Naive B cell (primary cell): Measurements from ENCODE around the gene NUP107. TPM values are rescaled to one million over a fixed set of nuclear protein-coding genes. Genes with fewer than 3 reads are reported as not detected.

Experiments used
- ATAC-seq, 2 donors: fragments of 150-1000 bp; cut with Tn5 transposase; 2 replicates each; pipeline ENCODE4 v1.10.0; 2021; ENCODE audit warnings: low read depth in 2 of 2, mild to moderate bottlenecking in 2 of 2, moderate library complexity in 2 of 2
- DNase-seq: peaks from one replicate; pipeline ENCODE4 v3.0.0; 2022
- H3K27ac Mint-ChIP-seq, 6 donors: one replicate each; pipeline ENCODE4 v1.8.0; 2020 to 2022; ENCODE audit warnings: mild to moderate bottlenecking in 6 of 6, mixed read lengths in 6 of 6, moderate library complexity in 5 of 6, inconsistent platforms in 2 of 6
- H3K27me3 Mint-ChIP-seq, 3 donors: one replicate each; pipeline ENCODE4 v1.8.0; 2021 to 2022; ENCODE audit warnings: mixed read lengths in 3 of 3, mild to moderate bottlenecking in 1 of 3
- H3K36me3 Mint-ChIP-seq, 2 donors: one replicate each; pipeline ENCODE4 v1.8.0; 2020 to 2022; ENCODE audit warnings: mixed read lengths in 2 of 2, inconsistent platforms in 1 of 2, mild to moderate bottlenecking in 1 of 2
- H3K4me1 Mint-ChIP-seq, 3 donors: one replicate each; pipeline ENCODE4 v1.8.0; 2020 to 2022; ENCODE audit warnings: mixed read lengths in 3 of 3, inconsistent platforms in 1 of 3, mild to moderate bottlenecking in 1 of 3, moderate library complexity in 1 of 3
- H3K4me3 Mint-ChIP-seq, 8 donors: one replicate each; pipeline ENCODE4 v1.8.0; 2020 to 2022; ENCODE audit warnings: mild to moderate bottlenecking in 8 of 8, mixed read lengths in 8 of 8, moderate library complexity in 8 of 8, inconsistent platforms in 2 of 8
- H3K9me3 Mint-ChIP-seq, 7 donors: one replicate each; pipeline ENCODE4 v1.8.0; 2020 to 2022; ENCODE audit warnings: mixed read lengths in 7 of 7, mild to moderate bottlenecking in 5 of 7, inconsistent platforms in 2 of 7, moderate library complexity in 1 of 7
- polyA plus RNA-seq, 6 donors: library from polyadenylated mRNA; unstranded; fragments of 300-500 nt; fragmentation: Illumina TruSeq; gene quantifications; one replicate each; pipeline ENCODE4 v1.2.3, GENCODE V29; 2021; ENCODE audit warnings: low read depth in 6 of 6

NUP107 gene
- polyA plus RNA-seq, 6 donors from 2014 or later: 21.5 to 42.2 (median 34.6) TPM

DNA sequence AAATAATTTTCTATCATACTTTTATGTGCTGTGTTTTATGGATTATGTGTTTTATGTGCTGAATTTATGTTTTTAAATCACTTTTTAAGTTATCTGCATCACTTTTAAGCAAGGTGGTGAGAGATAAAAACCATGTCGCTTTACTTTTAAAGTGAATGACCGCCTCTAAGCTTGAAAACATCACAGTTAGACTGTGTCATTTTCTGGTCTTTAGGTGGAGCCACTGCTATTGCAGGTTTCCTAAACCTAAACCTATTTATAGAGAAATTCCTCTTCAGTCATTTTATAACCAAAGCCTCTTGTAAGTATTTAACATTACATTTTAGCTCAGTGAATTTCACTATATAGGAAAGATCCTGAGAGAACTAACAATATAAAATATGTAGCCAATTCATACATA, 100.2 kb downstream of the NUP107 start:
- H3K4me3 Mint-ChIP-seq: peak overlapping the region in 2 of 8 donors; percentile 50 to 81
- no peak for ATAC-seq
- H3K27ac Mint-ChIP-seq: peak overlapping the region in 1 of 6 donors; percentile 13
- H3K4me1 Mint-ChIP-seq: peaks cover 6 to 24% (median 14%) of the 10 kb centered on the region in 3 donors
- H3K27me3 Mint-ChIP-seq: no peaks in the 10 kb centered on the region
- DNase-seq: no peak
- H3K9me3 Mint-ChIP-seq: no peaks in the 10 kb centered on the region
- H3K36me3 Mint-ChIP-seq: no peaks in the 10 kb centered on the region

DNA sequence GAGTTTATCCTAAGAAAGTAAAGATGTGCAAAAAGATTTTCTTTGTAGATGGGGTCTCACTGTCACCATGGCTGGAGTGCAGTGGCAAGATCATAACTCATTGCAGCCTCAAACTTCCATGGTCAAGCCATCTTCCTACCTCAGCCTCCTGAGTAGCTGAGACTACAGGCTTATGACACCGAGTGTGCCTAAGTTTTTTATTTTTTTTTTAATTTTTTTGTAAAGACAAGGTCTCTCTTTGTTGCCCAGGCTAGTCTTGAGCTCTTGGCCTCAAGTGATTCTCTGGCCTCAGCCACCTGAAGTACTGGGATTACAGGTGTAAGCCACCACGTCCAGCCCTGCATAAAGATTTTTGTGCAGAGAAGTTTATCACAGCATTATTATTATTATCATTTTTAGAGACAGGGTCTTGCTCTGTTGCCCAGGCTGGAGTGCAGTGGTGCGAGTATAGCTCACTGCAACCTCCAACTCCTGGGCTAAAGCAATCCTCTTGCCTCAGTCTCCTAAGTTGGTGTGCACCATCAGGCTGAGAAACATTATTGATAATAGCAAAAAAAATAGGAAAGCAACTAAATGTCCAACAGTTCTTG, 101.9 kb downstream of the NUP107 start:
- H3K4me1 Mint-ChIP-seq: peaks cover 6 to 24% (median 14%) of the 10 kb centered on the region in 3 donors
- no peak overlapping the region for H3K27ac Mint-ChIP-seq
- H3K9me3 Mint-ChIP-seq: no peaks in the 10 kb centered on the region
- H3K4me3 Mint-ChIP-seq: peak overlapping the region in 1 of 8 donors; percentile 54
- no peak for ATAC-seq
- H3K36me3 Mint-ChIP-seq: no peaks in the 10 kb centered on the region
- H3K27me3 Mint-ChIP-seq: no peaks in the 10 kb centered on the region
- DNase-seq: no peak

DNA sequence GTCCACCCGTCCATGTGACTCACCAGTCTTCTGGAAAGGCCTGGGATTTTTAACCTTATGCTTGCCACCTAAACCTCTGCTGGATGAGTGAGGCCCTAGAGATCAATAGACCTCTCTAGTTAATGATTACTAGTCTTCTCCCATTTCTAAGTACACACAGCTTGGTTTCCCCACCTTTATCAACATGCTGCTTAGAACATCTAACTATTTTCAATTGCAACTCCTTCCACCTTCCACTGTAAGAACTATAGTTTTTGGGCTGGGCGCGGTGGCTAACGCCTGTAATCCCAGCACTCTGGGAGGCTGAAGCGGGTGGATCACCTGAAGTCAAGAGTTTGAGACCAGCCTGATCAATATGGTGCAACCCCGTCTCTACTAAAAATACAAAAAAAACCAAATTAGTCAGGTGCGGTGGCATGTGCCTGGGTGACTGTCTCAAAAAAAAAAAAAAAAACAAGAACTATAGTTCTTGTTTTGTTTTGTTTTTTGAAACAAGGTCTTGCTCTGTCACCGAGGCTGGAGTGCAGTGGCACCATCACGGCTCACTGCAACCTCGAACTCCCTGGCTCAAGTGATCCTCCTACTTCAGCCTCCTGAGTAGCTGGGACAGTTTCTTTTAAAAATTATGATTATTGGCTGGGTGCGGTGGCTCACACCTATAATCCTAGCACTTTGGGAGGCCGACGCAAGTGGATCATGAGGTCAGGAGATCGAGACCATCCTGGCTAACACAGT, 102.5 kb downstream of the NUP107 start:
- DNase-seq (no peak), ATAC-seq (no peak)
- Mint-ChIP-seq H3K4me1 (peaks cover 6 to 24% (median 14%) of the 10 kb centered on the region in 3 donors), H3K27ac (peak overlapping the region in 1 of 6 donors; percentile 78), H3K27me3 (no peaks in the 10 kb centered on the region), H3K4me3 (peak overlapping the region in 2 of 8 donors; percentile 12 to 13), H3K36me3 (no peaks in the 10 kb centered on the region), H3K9me3 (no peaks in the 10 kb centered on the region)

GRCh38 chr12:68790081-68790951, 103.5 kb downstream of the NUP107 start:
- Mint-ChIP-seq H3K9me3 (no peaks in the 10 kb centered on the region), H3K27ac (peak overlapping the region in 1 of 6 donors; percentile 70), H3K4me3 (no peak overlapping the region), H3K4me1 (peaks cover 6 to 24% (median 14%) of the 10 kb centered on the region in 3 donors), H3K36me3 (no peaks in the 10 kb centered on the region), H3K27me3 (no peaks in the 10 kb centered on the region)
- ATAC-seq (no peak), DNase-seq (no peak)

GRCh38 chr12:68790952-68791234, 104.1 kb downstream of the NUP107 start:
- H3K27me3 Mint-ChIP-seq: no peaks in the 10 kb centered on the region
- peaks cover 6 to 24% (median 14%) of the 10 kb centered on the region in 3 donors for H3K4me1 Mint-ChIP-seq
- ATAC-seq (no peak), DNase-seq (no peak)
- peak overlapping the region in 1 of 6 donors; percentile 70 for H3K27ac Mint-ChIP-seq
- no peaks in the 10 kb centered on the region for H3K36me3 Mint-ChIP-seq
- H3K4me3 Mint-ChIP-seq: no peak overlapping the region
- no peaks in the 10 kb centered on the region for H3K9me3 Mint-ChIP-seq

GRCh38 chr12:68791897-68792481, 105.2 kb downstream of the NUP107 start:
- H3K9me3 Mint-ChIP-seq: no peaks in the 10 kb centered on the region
- H3K36me3 Mint-ChIP-seq: no peaks in the 10 kb centered on the region
- no peak for DNase-seq
- no peak for ATAC-seq
- H3K27ac Mint-ChIP-seq: no peak overlapping the region
- H3K4me1 Mint-ChIP-seq: peaks cover 6 to 22% (median 14%) of the 10 kb centered on the region in 3 donors
- no peaks in the 10 kb centered on the region for H3K27me3 Mint-ChIP-seq
- no peak overlapping the region for H3K4me3 Mint-ChIP-seq

- Mint-ChIP-seq H3K36me3 (no peaks in the 10 kb centered on the region), H3K27me3 (no peaks in the 10 kb centered on the region), H3K4me1 (peaks cover 0 to 13% (median 7%) of the 10 kb centered on the region in 3 donors), H3K9me3 (no peaks in the 10 kb centered on the region), H3K27ac (peak overlapping the region in 2 of 6 donors; percentile 12 to 22), H3K4me3 (no peak overlapping the region)
- DNase-seq (peak; percentile 31), ATAC-seq (peak; percentile 77 to 80)
Measured at GRCh38 chr12:68792952-68793351, 106.2 kb downstream of the NUP107 start.

DNA sequence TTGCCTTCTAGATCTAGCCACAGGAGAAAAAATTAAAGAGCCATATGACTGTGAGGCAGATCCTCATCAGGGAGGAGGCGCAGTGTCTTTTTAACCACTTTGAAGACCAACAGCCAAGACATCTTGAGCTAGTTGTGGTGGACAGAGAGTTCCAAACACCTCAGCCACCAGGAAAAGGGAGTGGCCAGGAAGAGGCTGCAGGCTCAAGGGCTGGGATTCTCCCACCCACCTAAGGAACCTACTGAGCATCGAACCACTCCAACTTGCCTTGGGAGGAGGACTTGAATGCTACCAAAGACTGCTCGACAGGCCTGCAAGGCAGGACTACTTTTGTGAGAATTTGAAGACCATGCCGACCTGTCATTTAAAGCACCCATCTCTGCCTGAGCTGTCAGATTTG, 106.7 kb downstream of the NUP107 start:
- no peaks in the 10 kb centered on the region for H3K9me3 Mint-ChIP-seq
- peak overlapping the region in 1 of 6 donors; percentile 22 for H3K27ac Mint-ChIP-seq
- H3K36me3 Mint-ChIP-seq: no peaks in the 10 kb centered on the region
- no peaks in the 10 kb centered on the region for H3K27me3 Mint-ChIP-seq
- no peak for DNase-seq
- peaks cover 0 to 10% (median 5%) of the 10 kb centered on the region in 3 donors for H3K4me1 Mint-ChIP-seq
- no peak for ATAC-seq
- no peak overlapping the region for H3K4me3 Mint-ChIP-seq

GRCh38 chr12:68793975-68794652, 107.3 kb downstream of the NUP107 start:
- Mint-ChIP-seq H3K9me3 (no peaks in the 10 kb centered on the region), H3K27ac (peak overlapping the region in 1 of 6 donors; percentile 63), H3K4me3 (no peak overlapping the region), H3K4me1 (peaks cover 0 to 5% (median 3%) of the 10 kb centered on the region in 3 donors), H3K27me3 (no peaks in the 10 kb centered on the region), H3K36me3 (no peaks in the 10 kb centered on the region)
- no peak for ATAC-seq
- no peak for DNase-seq

- no peak overlapping the region for H3K27ac Mint-ChIP-seq
- no peaks in the 10 kb centered on the region for H3K4me1 Mint-ChIP-seq
- H3K27me3 Mint-ChIP-seq: no peaks in the 10 kb centered on the region
- H3K4me3 Mint-ChIP-seq: no peak overlapping the region
- DNase-seq (no peak), ATAC-seq (no peak)
- no peaks in the 10 kb centered on the region for H3K9me3 Mint-ChIP-seq
- no peaks in the 10 kb centered on the region for H3K36me3 Mint-ChIP-seq
Measured at GRCh38 chr12:68794653-68795251, 108.0 kb downstream of the NUP107 start.
